Erythroblast (primary cell): ENCODE data around the gene SH3RF2.

Source experiments
- GATA1 ChIP-seq: IDR thresholded peaks from 2 replicates; pipeline ENCODE4 v1.6.1; 2011; ENCODE audit warnings: low read depth, mild to moderate bottlenecking, control low read depth, low read length, moderate library complexity
- POLR2A ChIP-seq: IDR thresholded peaks from 2 replicates; pipeline ENCODE4 v1.6.1; 2011; ENCODE audit warnings: mild to moderate bottlenecking, low read length

- TF ChIP-seq POLR2A (no peak), GATA1 (no peak)
These were observed 32.5 kb upstream of the SH3RF2 start for GRCh38 chr5:145903867-145904266.
